ENCODE measurements around the gene TRIP11. TPM values are rescaled to one million over a fixed set of nuclear protein-coding genes. Genes with fewer than 3 reads are reported as not detected.
"Not testable (repeated sequence)": the region's sequence is repeated elsewhere in the genome, so short reads cannot be mapped to it uniquely, and the experiment has no call there.

Gene TRIP11
- 6.8 and 9.6 TPM in 2 replicates for total RNA-seq (2014; rRNA removed; shearing (Covaris generic))

DNA sequence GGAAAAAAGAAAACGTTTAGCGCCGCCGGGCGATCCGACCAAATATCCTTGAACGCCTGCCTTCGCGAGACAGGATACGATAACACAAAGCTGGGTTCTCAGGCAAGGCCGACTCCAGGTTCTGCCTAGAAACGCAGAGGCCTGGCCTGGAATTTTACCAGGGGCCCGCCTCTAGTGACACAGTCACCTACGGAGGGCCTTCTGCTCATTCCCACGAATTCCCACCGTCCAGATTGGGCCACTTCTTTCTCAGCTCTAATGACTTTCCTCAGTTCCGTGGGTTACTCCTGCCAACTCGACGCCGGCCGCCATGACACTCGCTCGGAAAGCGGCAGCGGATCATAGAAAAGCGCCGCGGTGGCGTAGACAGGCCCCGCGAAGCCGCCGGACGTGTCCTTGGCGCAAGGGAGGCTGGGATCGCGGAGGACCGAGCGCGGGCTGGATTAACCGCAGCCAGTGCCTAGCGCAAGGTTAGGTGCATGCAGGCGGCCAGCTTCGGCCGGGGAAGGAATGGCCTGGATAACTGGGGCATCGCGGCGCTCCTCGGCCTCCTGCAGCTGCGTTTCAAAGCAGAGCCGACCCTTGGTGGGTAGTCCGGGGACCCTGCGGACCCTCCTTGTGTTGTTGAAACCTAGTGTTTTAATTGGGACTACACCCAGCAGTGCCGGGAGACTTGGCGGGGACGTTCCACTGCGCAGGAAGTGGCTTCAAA, at the start of gene TRIP11:
Gene TRIP11 (minus strand): TSS at position 341 of the 712 bp plus-strand sequence. CDS start 374 bp downstream, outside the sequence.
- DNase-seq (ENCODE audit: low read depth): peak; percentile 85

DNA sequence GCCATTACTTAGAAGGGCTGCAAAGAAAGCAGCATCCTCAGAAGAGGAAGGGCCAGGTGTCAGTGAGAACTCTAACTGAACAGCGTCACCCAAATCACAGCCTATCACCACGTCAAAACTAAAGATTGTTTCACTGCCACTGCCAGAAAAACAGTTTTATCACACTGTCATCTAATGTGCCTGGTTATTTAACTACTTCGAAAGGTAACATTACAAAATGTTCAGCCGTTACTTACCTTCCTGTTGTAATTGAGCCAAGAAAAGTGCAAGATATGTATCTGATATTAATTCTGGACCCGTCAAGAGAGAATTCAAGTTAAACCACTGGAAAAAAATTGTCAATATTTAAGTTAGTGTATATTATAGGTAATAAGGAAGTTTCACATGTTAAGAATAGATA, 48.6 kb upstream of the TRIP11 start:
- no peak for DNase-seq (ENCODE audit: low read depth)

DNA sequence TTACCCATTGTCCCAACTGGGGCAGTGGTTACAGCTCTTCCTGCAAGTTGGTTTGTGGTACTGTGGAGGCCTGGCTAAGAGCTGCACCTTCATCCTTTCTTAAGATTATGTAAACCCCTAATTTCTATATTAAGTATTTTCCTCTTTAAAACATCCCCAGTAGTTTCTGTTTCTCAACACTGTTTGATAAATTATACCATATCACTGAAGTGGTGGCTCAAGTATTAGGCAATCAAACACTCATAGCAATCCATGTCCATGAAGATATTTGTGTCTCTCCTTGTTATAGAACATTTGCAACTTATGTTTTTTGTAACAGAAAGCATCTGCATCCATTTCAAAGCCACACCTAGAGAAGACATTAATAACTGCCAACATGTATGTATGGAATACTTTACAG, 34.7 kb upstream of the TRIP11 start:
- no peak for DNase-seq (ENCODE audit: low read depth)

DNA sequence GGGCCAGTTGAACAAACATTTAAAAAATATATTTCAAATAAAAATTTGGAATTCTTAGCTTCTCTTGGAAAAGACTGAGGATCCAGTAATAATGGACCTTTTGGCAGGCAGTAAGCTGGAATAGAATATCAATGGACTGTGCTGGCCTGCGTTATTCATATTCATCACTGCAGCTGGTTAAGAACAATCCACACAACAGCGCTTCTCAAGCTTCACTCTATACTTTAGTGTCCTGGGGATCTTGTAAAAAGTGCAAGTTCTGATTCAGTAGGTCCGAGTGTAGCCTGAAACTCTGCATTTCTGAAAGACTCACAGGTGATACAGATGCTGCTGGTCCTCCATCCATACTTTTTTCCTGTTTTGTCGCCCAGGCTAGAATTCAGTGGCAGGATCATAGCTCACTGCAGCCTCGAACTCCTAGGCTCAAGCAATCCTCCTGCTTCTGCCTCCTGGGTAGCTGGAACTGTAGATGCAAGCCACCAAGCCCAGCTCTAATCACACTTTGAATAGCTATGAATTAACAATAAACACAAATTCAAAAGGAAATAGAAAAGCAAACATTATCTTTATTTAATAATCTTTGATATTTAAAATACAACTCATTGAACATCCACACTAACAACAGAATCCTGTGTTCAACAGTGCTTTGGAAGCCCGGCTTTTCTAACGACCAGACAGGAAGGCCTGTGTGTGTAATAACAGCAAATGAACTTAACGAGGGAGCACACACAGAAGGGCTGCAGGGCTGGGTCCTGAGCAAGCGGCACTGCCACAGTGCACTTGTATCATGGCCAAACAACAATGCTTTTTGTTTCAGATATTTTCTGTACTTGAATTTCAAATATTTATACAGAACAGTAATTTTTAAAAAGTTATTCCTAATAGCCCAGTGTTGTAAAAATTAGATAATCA, 18.4 kb upstream of the TRIP11 start:
- no peak for DNase-seq (ENCODE audit: low read depth)

DNA sequence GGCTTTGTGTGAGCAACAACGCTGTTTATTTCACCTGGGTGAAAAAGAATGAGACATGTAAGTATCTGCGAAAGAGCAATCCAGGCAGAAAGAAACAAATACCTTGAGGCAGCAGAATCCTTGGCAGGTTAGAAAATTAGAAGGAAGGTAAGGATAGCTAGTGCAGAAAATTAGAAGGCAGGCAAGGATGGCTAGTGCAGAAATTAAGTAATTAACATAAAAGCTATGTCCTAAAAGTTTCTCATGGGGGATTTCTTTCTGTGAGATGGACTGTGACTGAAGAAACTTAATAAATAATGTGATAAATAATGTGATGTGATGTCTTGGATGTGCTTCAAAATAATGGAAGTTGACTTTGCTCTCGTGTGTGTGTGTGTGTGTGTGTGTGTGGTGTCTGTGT, 9.9 kb upstream of the TRIP11 start:
- no peak for DNase-seq (ENCODE audit: low read depth)

DNA sequence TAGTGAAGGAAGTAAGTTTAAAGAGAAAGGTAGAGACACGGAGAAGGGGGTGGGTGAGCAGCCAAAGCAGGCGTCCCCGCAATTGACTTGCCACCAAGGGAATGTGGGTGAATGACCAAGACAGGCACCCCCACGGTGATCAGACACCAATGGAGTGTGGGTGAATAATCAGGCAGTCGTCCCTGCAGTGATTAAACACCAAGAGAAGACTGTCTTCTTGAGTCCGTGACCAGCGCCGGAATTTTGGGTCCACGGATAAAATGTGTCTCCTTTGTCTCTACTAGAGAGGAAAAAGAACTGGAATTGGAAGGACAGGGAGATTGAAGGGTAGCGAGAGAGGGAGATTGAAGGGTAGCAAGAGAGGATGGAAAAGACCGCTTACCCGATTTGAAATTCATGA, 9.4 kb upstream of the TRIP11 start:
- not testable (repeated sequence) for DNase-seq (ENCODE audit: low read depth)

DNA sequence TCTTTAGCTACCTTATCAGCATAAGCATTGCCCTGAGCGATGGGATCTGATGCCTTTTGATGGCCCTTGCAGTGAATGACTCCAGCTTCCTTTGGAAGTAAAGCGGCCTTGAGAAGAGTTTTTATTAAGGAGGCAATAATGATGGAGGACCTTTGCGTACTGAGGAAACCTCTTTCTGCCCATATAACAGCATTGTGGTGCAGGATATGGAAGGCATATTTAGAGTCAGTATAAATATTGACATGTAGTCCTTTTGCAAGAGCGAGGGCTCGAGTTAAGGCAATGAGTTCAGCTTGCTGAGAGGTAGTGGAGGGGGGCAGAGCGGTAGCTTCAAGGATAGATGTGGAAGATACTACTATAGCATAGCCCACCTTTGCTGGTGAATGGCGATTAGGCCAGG, 6.0 kb upstream of the TRIP11 start:
- DNase-seq (ENCODE audit: low read depth): not testable (repeated sequence)

DNA sequence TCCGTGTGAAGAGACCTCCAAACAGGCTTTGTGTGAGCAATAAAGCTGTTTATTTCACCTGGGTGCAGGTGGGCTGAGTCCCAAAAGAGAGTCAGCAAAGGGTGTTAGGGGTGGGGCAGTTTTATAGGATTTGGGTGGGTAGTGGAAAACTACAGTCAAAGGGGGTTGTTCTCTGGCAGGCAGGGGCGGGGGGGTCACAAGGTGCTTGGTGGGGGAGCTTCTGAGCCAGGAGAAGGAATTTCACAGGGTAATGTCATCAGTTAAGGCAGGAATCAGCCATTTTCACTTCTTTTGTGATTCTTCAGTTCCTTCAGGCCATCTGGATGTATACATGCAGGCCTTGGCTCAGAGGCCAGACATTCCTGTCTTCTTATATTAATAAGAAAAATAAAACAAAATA, 1.9 kb upstream of the TRIP11 start:
- DNase-seq (ENCODE audit: low read depth): not testable (repeated sequence)

DNA sequence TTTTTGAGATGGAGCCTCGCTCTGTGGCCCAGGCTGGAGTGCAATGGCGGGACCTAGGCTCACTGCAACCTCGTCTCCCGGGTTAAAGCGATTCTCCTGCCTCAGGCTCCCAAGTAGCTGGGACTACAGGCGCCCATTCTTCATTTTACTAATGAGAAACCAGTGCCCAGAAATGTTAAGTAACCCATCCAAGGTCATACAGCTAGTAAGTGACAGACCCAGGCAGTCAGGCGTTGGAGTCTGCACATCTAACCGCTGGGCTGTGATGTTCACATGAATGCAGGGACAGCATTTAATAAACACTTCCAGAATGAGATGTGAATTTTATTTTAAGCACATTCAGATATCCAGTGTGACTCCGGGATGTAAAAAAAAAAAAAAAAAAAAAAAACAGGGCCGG, 1.3 kb upstream of the TRIP11 start:
- DNase-seq (ENCODE audit: low read depth): no peak

DNA sequence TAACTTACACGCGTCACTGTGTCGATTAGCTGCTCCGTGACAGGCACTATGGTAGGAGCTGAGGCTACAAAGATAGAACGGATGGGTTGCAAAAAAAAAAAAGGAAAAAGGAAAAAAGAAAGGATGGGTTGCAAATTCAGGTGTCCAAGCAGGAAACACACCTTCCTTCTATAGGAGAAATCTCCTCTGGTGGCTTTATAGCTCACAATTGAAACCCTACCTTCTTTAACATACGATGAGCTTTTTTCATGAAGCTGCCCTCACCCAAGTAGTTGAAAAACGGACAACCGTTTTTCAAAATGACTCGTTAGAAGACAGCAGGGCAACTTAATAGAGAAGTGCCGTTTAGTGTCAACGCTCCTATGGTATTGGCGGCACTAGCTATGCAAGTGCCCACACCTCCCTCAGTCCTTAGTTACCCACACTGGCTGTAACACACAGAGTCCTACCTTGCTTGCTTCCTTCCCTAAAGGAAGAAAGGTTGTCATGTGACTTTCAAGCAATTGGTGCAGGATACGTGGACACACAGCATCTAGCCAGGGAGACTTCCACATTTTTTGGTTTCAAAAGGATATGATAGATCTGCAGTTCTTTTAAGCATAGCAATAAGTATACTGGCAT, 682 bp upstream of the TRIP11 start:
- DNase-seq (ENCODE audit: low read depth): peak; percentile 65

DNA sequence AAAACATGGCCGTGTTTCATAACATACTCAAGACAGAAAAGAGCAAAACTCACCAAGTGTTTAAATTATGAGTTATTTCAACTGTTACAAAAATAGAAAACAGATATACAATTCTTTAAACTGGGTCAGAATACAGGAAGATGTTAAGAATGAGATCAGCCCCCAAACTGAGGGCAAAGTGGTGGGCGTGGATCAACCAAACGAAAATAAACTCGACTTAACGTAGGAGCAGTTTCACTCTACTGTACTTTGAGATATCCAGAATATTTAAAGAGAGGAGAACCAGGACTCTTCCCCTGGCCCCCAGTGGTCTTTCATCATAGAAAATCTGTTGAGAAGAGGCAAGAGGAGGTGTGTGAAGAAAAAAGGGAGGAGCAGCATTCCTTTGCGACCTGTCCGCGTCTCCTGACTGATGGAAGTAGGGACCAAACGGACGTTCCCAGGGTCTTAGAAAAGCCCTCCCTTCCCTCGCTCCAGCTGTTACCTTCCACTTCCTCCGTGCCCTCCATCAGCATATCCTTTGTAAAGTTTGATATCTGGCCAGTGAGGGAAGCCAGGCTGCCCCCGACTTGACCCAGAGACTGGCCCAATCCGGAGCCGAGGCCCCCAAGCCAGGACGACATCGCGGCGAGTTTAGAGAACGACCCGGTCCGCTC, 668 bp downstream of the TRIP11 start:
- DNase-seq (ENCODE audit: low read depth): peak; percentile 79

DNA sequence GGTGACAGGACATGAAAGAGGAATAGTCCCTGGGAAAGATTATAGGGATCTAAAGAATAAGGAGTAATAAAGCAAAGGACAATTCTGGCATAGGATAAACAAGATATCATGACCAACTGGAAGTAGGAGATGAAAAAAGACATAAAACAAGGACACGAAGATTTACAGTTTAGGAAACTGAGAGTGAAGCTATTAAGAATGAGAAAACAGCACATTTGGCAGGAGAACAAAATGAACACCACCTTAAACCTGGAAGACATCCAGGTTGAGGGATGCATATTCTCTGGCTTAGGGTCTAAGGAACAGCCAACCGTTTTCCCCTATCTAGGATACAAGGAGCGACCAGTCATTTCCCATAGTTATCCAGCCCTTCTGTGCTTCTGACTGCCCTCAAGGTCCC, 1.9 kb downstream of the TRIP11 start:
- DNase-seq (ENCODE audit: low read depth): no peak

DNA sequence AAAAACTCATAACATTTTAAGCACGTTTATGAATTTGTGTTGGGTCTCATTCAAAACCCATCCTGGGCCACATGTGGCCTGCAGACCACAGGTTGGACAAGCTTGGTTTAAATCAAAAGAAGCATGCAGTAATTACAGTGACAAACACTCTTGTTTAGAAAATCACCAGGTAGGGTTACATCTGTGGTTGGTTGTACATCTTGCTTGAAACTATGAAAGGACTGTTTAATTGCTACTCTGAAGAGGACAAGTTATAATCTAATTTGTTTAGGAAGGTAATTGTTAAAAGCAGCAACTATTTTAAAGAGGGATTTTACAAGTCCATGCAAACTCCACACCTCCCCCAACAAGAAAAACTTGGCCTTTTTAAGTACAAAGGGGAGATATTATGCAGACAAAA, 4.0 kb downstream of the TRIP11 start:
- DNase-seq (ENCODE audit: low read depth): no peak

DNA sequence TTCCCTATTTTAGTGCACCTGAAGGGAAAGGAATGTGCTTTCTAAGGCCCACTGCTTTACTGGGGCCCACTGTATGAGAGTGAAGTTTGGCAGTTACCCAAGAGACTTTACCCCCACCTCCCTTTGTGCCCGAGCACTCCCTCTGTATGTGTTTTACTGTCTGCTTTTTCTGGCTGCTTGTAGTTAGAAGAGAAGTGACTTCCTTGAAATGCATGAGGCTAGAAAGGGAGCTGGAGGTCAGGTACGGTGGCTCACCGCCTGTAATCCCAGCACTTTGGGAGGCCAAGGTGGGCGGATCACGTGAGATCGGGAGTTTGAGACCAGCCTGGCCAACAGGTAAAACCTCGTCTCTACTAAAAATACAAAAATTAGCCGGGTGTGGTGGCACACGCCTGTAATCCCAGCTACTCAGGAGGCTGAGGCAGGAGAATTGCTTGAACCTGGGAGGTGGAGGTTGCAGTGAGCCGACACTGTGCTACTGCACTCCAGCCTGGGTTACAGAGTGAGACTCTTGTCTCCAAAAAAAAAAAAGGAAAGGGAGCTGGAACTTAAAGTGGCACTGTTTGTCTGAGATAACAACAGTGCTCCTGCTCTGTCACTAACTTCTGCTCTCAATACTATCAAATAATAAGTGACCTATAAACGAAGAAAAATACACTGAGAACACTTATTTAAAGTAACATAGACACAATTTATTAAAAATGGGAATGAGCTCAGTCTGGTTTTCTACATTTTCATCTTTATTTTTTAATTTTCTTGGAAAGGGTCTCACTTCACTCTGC, 5.8 kb downstream of the TRIP11 start:
- no peak for DNase-seq (ENCODE audit: low read depth)

DNA sequence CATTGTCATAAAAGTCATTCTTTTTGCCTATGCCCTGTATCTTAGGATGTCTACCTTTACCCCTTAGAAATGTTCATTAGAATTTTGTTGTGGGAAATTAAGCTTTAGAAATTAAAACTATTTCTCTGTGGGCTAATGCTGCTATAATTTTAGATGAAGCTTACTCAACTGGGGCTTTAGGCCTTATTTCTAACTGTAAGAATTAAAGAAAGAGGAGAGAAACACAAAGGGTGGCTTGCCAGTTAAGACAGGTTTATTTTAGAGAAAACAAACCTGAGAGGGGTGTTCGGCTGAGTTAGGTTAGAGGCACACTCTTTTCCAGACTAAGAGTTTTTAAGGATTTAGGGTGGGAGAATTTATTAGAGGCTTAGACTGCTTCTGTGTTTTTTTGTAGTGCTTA, 6.4 kb downstream of the TRIP11 start:
- DNase-seq (ENCODE audit: low read depth): no peak

DNA sequence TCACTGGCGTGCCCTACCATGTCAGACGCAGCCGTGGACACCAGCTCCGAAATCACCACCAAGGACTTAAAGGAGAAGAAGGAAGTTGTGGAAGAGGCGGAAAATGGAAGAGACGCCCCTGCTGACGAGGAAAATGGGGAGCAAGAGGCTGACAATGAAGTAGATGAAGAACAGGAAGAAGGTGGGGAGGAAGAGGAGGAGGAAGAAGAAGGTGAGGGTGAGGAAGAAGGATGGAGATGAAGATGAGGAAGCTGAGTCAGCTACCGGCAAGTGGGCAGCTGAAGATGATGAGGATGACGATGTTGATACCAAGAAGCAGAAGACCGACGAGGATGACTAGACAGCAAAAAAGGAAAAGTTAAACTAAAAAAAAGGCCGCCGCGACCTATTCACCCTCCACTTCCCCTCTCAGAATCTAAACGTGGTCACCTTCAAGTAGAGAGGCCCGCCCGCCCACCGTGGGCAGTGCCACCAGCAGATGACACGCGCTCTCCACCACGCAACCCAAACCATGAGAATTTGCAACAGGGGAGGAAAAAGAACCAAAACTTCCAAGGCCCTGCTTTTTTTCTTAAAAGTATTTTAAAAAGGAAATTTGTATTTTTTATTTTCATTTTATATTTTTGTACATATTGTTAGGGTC, 13.2 kb downstream of the TRIP11 start:
- DNase-seq (ENCODE audit: low read depth): no peak

DNA sequence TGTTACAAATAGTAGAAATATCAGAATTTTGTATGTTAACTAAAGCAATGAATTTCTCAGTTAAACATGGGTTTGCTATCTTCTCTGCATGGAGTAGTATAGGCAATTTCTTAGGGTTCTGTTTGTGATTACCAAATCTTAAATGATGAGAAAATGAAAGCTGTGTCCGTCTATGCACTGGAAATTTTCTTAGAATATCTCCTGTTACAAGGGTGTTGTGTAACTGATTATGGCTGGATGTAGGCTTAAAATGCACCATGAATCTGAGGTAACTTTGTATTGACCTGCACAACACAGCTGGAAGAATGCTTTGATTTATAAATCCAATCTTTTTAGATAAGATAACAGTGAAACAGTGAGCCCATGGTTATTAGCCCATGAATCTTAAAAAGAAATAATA, 17.8 kb downstream of the TRIP11 start:
- DNase-seq (ENCODE audit: low read depth): no peak

DNA sequence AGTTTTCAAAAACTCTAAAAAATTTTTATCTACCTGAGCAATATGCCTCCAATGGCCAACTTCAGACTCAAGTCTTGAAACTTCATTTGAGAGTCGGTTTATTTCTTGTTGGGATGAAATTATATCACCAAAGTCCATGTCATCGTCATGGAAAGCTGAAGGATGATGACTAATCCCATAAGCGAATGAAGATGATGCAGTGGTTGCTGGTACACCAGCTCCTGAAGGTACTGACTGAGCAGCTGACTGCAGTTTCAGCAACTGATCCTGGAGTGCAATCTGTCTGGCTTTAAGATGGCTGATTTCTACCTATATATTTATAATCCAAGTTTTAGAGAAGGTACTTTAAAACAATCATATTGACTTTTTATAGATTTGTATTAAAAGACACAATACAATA, 18.3 kb downstream of the TRIP11 start:
- no peak for DNase-seq (ENCODE audit: low read depth)

DNA sequence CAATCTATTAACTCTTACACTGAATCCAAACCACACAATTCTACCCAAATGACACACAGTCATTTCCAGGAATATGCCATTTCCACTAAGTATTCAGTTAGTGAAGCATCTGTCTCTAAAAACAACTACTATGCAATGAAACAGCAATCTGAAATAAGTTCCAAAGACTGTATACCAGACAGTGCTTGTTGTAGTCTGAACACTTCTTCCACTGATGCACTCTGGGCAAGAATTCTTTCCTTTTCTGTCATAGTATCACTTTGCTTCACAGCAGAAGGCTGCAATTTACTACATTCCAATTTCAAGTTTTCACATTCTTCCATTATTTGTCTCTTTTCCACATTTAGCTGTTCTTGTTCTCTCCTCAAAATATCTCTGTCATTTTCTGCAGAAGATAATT, 25.8 kb downstream of the TRIP11 start:
- no peak for DNase-seq (ENCODE audit: low read depth)

DNA sequence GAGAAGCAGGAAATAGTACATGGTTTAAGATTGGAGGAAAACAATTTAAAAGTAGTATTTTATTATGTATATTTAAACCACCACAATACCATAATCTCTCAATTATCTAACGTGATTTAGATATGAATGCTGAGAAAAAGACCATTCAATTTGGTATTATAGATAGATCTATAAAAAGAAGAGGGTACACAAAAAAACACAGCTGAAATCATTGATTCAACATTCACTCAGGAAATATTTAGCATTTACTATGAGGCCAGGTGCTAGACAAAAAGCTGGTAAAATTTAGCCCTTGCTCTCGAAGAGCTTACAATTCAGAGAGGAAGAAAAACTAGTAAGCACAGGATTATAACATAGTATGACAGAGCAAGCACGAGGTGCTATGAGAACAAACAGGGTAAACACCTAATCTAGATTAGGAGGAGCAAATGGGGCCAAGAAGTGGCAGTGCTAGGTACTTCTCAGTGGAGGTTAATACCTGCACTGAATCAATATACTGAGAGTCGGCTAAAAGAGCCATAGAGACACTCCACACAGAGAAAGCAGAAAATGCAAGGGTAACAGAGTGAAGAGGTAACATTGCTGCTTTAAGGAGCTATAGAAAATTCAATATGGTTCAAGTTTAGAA, 27.6 kb downstream of the TRIP11 start:
- no peak for DNase-seq (ENCODE audit: low read depth)
